Endothelial cell of umbilical vein (primary cell): ENCODE measurements around the gene CACNG8. TPM values are rescaled to one million over a fixed set of nuclear protein-coding genes. Genes with fewer than 3 reads are reported as not detected.

Experiments used
- BruUV-seq: library from RNA; stranded (reverse); fragments of 400-500 nt; replicated peaks from 2 replicates; lab custom pipeline; 2021; lab: Mats Ljungman, UMichigan
- CTCF ChIA-PET: fragments of 300-600, 350-600 bp; sonication (Branson Sonifier 250); formaldehyde crosslinking; loops from one replicate; lab custom pipeline; 2021; ENCODE audit warnings: antibody characterized with exemption, inconsistent platforms; lab: Charles Lee
- POLR2A ChIA-PET: fragments of 300-600, 350-600 bp; sonication (Branson Sonifier 250); formaldehyde crosslinking; loops from one replicate; lab custom pipeline; 2021; ENCODE audit warnings: antibody characterized with exemption, inconsistent platforms; lab: Charles Lee
- DNase-seq: peaks from one replicate; pipeline ENCODE4 v3.0.0-alpha.2; 2011; ENCODE audit warnings: low read depth, low spot score
- FAIRE-seq: peaks from 2 replicates; lab custom pipeline; 2011; peaks lifted over from hg19 to GRCh38; lab: Jason Lieb, UNC
- H2AFZ ChIP-seq: 2 replicates; pipeline ENCODE4 v1.6.0; 2012; ENCODE audit warnings: low read depth, low read length, control low read depth, inconsistent platforms
- H3K27ac ChIP-seq: 2 replicates; pipeline ENCODE4 v1.5.1; 2011; ENCODE audit warnings: low read depth, mild to moderate bottlenecking, control low read depth, low read length, moderate library complexity; ENCODE audit not compliant: insufficient read depth
- H3K27me3 ChIP-seq, 2 experiments: 2 replicates each; pipeline versions ENCODE4 v1.6.0 to v1.6.1; 2011; ENCODE audit warnings: low read length in 2 of 2, mixed read lengths in 1 of 2; ENCODE audit not compliant: control insufficient read depth in 2 of 2, insufficient read depth in 2 of 2
- H3K36me3 ChIP-seq, 2 experiments: 2 replicates in 1 of 2; 3 replicates in 1 of 2; pipeline ENCODE4 v1.5.1; 2011; ENCODE audit warnings: low read length in 2 of 2, mild to moderate bottlenecking in 1 of 2, moderate library complexity in 1 of 2; ENCODE audit not compliant: control insufficient read depth in 2 of 2, insufficient read depth in 2 of 2; ENCODE audit errors: extremely low read depth in 1 of 2
- H3K4me1 ChIP-seq: 3 replicates; pipeline ENCODE4 v1.5.1; 2011; ENCODE audit warnings: mild to moderate bottlenecking, low read length; ENCODE audit not compliant: control insufficient read depth, insufficient read depth; ENCODE audit errors: extremely low read depth
- H3K4me2 ChIP-seq: 2 replicates; pipeline ENCODE4 v1.6.1; 2011; ENCODE audit warnings: low read length, control low read depth, mixed read lengths; ENCODE audit not compliant: insufficient read depth
- H3K4me3 ChIP-seq, 3 experiments: fragments of 200-600 bp in 1 of 3; sonication (generic), shearing (Covaris generic) in 1 of 3; replicated peaks in 1 of 3; 2 replicates each; pipeline ENCODE4 v1.5.1; 2011 to 2016; ENCODE audit warnings: control low read depth in 3 of 3, low read length in 3 of 3, mild to moderate bottlenecking in 2 of 3, inconsistent platforms in 1 of 3, low read depth in 1 of 3, moderate library complexity in 1 of 3; ENCODE audit not compliant: insufficient read depth in 1 of 3
- H3K79me2 ChIP-seq: 2 replicates; pipeline ENCODE4 v1.6.0; 2012; ENCODE audit warnings: low read length, inconsistent platforms; ENCODE audit not compliant: control insufficient read depth, insufficient read depth
- H3K9ac ChIP-seq: replicated peaks from 2 replicates; pipeline ENCODE3; 2011; ENCODE audit warnings: low read length, control low read depth; ENCODE audit not compliant: insufficient read depth; ENCODE audit errors: extremely low read depth
- H3K9me1 ChIP-seq: replicated peaks from 3 replicates; pipeline ENCODE4 v1.6.0; 2011; ENCODE audit warnings: mild to moderate bottlenecking, low read length; ENCODE audit not compliant: control insufficient read depth, insufficient read depth; ENCODE audit errors: extremely low read depth
- H3K9me3 ChIP-seq: replicated peaks from 2 replicates; pipeline ENCODE4 v1.5.1; 2012; ENCODE audit warnings: low read length, inconsistent platforms; ENCODE audit not compliant: control insufficient read depth, insufficient read depth
- H4K20me1 ChIP-seq: replicated peaks from 2 replicates; pipeline ENCODE3; 2011; ENCODE audit warnings: mild to moderate bottlenecking, low read length; ENCODE audit not compliant: control insufficient read depth, insufficient read depth; ENCODE audit errors: extremely low read depth
- EZH2 ChIP-seq: IDR thresholded peaks from 2 replicates; pipeline ENCODE4 v1.6.1; 2012; ENCODE audit warnings: borderline replicate concordance, low read depth, mild to moderate bottlenecking, moderate library complexity, low read length, inconsistent platforms; ENCODE audit not compliant: severe bottlenecking
- FOS ChIP-seq: IDR thresholded peaks from 2 replicates; pipeline ENCODE4 v1.6.1; 2011; ENCODE audit warnings: mild to moderate bottlenecking, low read length, moderate library complexity, borderline replicate concordance; ENCODE audit not compliant: insufficient read depth
- GATA2 ChIP-seq: IDR thresholded peaks from 2 replicates; pipeline ENCODE4 v1.7.0; 2011; ENCODE audit warnings: low read depth, mild to moderate bottlenecking, moderate library complexity, mixed read lengths, low read length; ENCODE audit not compliant: insufficient read length, insufficient read depth
- MYC ChIP-seq: IDR thresholded peaks from one replicate; pipeline ENCODE4 v1.6.1; 2011; ENCODE audit warnings: mild to moderate bottlenecking, low read depth, low read length
- POLR2A ChIP-seq: IDR thresholded peaks from 2 replicates; pipeline ENCODE4 v1.6.1; 2012; ENCODE audit warnings: low read depth, mild to moderate bottlenecking, control low read depth, low read length
- dilution Hi-C: fragments of 300-500 bp; cut with MboI; formaldehyde crosslinking; loops from one replicate; pipeline ENCODE4 v1.15.0; 2019; ENCODE audit warnings: low sequenced_read_pairs; ENCODE audit not compliant: extremely low pct_ligation_motif_present
- intact Hi-C: fragments of 100-400 bp; cut with micrococcal nuclease; formaldehyde crosslinking; loops from one replicate; pipeline ENCODE4 v1.10.0; 2022
- polyA plus RNA-seq, 4 experiments: library from polyadenylated mRNA; depleted of rRNA in 3 of 4; stranded (reverse) in 3 of 4; unstranded in 1 of 4; fragments of >200 nt; gene quantifications; 2 replicates each; pipeline versions ENCODE4 v1.2.1 to v1.2.3, GENCODE V29; 2011 to 2012; ENCODE audit warnings: missing spikeins in 1 of 4
- total RNA-seq: library from RNA; stranded (reverse); gene quantifications from 2 replicates; pipeline ENCODE4 v1.2.3, GENCODE V29; 2021
- TF ChIP-seq, protein P1 (sequence below), 2 donors: IDR thresholded peaks; 1 replicate in 1 of 2; 2 replicates in 1 of 2; pipeline ENCODE4 v1.5.1; 2011; ENCODE audit warnings: low read length in 2 of 2, mild to moderate bottlenecking in 2 of 2, moderate library complexity in 2 of 2, control low read depth in 1 of 2, inconsistent platforms in 1 of 2, low read depth in 1 of 2; ENCODE audit not compliant: insufficient read depth in 1 of 2; ENCODE audit errors: extremely low read depth in 1 of 2

Gene CACNG8
- total and polyA plus RNA-seq, 2 donors (not counting 3 experiments of a cell fraction or from before 2014, with no cell fraction given) = 0.18 to 1.7 TPM

DNA sequence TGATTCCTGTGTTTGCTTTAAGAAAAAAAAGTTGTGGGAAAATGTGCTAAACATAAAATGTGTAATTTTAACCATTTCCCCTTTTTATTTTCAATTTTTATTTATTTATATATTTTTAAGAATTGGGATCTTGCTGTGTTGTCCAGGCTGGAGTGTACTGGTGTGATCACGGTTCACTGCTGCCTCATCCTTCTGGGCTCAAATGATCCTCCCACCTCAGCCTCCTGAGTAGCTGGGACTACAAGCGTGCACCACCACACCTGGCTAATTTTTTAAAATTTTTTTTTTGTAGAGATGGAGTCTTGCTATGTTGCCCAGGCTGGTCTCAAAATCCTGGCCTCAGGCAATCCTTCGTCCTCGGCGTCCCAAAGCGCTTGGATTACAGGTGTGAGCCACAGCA lies 47.7 kb downstream of the CACNG8 start:
- no peak overlapping the region for H2AFZ ChIP-seq
- H4K20me1 ChIP-seq = no peaks in the 10 kb centered on the region
- POLR2A ChIA-PET = interaction anchor here (0.7 kb wide), 2 partner anchors 26 to 255 kb away, joined by 7 read pairs; no protein-coding TSS in a partner anchor
- no peaks in the 10 kb centered on the region for H3K9me3 ChIP-seq
- no peak overlapping the region for H3K4me3 ChIP-seq
- no peak overlapping the region for H3K9ac ChIP-seq
- DNase-seq (no peak), FAIRE-seq (no peak)
- dilution Hi-C loops = no loop called here
- TF ChIP-seq GATA2 (no peak), EZH2 (no peak), MYC (no peak), FOS (no peak), POLR2A (no peak)
- TF ChIP-seq, protein P1, sequence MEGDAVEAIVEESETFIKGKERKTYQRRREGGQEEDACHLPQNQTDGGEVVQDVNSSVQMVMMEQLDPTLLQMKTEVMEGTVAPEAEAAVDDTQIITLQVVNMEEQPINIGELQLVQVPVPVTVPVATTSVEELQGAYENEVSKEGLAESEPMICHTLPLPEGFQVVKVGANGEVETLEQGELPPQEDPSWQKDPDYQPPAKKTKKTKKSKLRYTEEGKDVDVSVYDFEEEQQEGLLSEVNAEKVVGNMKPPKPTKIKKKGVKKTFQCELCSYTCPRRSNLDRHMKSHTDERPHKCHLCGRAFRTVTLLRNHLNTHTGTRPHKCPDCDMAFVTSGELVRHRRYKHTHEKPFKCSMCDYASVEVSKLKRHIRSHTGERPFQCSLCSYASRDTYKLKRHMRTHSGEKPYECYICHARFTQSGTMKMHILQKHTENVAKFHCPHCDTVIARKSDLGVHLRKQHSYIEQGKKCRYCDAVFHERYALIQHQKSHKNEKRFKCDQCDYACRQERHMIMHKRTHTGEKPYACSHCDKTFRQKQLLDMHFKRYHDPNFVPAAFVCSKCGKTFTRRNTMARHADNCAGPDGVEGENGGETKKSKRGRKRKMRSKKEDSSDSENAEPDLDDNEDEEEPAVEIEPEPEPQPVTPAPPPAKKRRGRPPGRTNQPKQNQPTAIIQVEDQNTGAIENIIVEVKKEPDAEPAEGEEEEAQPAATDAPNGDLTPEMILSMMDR (IDR thresholded peaks at IDR 0.05; ENCODE audit: extremely low read depth in 1 of 2, insufficient read depth in 1 of 2, low read depth in 1 of 2, low read length in 2 of 2) = no peak
- peaks cover 18% of the 10 kb centered on the region for H3K4me1 ChIP-seq
- no peak overlapping the region for H3K27ac ChIP-seq
- no peaks in the 10 kb centered on the region for H3K36me3 ChIP-seq
- H3K79me2 ChIP-seq = no peaks in the 10 kb centered on the region
- CTCF ChIA-PET = interaction anchor here (3.8 kb wide), 1 partner anchor 13 kb away, joined by 21 read pairs; no protein-coding TSS in a partner anchor
- no peak overlapping the region for H3K4me2 ChIP-seq
- H3K27me3 ChIP-seq = no peaks in the 10 kb centered on the region
- intact Hi-C loops = no loop called here
- H3K9me1 ChIP-seq = no peaks in the 10 kb centered on the region
- BruUV-seq = no TSS peak
